Retinal pigment epithelial cell (primary cell): Measurements from ENCODE around the gene INAVA.
"Not testable (repeated sequence)": the region's sequence is repeated elsewhere in the genome, so short reads cannot be mapped to it uniquely, and the experiment has no call there.

Experiments
- DNase-seq: peaks from one replicate; pipeline ENCODE4 v3.0.0-alpha.2; 2010; ENCODE audit warnings: low read depth
- H3K4me3 ChIP-seq: 2 replicates; pipeline ENCODE4 v1.5.1; 2011; ENCODE audit warnings: mild to moderate bottlenecking, low read length, control low read depth, moderate library complexity
- TF ChIP-seq, protein P1 (sequence below): conservative IDR thresholded peaks from 2 replicates; pipeline ENCODE4 v1.5.1; 2011; ENCODE audit warnings: low read depth, low read length, control low read depth, inconsistent platforms

The INAVA gene

DNA sequence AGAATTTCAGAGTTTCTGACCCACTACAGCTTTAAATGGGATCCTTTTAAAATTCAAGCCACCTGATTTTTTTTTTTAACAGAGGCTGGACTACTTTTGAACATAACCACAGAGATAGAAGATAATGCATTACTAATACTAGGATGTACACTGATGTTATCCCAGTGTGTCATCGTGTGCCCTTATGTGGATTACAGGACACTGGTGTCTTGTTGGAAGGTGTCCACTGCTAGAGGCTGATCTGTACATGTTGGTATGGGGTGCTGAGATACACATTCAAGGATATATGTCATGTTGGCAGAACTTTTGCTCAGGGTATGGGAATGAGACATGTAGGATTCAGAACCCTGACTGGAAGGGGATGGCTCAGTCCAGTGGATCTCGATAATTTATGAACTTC is 56.3 kb downstream of the INAVA start:
- no peak overlapping the region for H3K4me3 ChIP-seq
- DNase-seq: no peak
- TF ChIP-seq, protein P1, sequence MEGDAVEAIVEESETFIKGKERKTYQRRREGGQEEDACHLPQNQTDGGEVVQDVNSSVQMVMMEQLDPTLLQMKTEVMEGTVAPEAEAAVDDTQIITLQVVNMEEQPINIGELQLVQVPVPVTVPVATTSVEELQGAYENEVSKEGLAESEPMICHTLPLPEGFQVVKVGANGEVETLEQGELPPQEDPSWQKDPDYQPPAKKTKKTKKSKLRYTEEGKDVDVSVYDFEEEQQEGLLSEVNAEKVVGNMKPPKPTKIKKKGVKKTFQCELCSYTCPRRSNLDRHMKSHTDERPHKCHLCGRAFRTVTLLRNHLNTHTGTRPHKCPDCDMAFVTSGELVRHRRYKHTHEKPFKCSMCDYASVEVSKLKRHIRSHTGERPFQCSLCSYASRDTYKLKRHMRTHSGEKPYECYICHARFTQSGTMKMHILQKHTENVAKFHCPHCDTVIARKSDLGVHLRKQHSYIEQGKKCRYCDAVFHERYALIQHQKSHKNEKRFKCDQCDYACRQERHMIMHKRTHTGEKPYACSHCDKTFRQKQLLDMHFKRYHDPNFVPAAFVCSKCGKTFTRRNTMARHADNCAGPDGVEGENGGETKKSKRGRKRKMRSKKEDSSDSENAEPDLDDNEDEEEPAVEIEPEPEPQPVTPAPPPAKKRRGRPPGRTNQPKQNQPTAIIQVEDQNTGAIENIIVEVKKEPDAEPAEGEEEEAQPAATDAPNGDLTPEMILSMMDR: no peak

DNA sequence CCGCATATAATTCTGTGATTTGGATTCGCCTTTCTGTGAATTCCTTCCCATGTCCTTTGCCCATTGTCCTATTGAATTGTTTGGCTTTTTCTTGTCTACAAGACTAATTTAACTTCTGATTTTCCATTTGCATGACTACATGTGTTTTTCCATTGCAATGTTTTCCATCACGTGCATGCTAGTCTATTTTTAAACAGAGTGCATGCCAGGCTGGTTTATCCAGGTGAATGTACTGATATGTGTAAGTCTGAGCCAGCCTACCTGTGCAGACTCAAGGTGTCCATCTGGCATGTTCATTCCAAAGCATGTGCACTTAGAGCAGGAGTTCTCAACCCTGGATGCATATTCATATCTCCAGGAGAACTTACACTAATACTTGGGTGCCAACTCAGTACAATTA is 59.7 kb downstream of the INAVA start:
- no peak overlapping the region for H3K4me3 ChIP-seq
- no peak for DNase-seq
- TF ChIP-seq, protein P1: no peak

DNA sequence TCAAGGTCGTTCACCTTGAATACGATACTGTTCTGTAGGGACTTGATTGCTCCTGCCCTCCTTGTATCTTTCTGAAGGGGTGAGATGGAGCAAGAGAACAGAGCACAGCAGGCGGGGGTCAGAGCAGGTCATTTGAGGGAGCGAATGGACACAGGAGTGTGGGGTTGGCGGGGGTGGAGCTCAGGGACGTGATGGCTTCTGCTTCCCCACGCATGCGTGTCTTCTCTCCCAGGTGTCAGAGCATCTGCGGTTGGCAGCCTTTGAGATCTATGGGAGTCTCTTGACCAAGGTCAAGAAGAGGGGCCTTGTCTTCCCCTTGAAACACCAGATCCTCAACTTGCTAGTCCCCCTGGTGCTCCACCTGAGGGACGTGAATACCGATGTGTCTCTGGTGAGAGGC is 63.9 kb downstream of the INAVA start:
- no peak overlapping the region for H3K4me3 ChIP-seq
- TF ChIP-seq, protein P1: no peak
- no peak for DNase-seq

DNA sequence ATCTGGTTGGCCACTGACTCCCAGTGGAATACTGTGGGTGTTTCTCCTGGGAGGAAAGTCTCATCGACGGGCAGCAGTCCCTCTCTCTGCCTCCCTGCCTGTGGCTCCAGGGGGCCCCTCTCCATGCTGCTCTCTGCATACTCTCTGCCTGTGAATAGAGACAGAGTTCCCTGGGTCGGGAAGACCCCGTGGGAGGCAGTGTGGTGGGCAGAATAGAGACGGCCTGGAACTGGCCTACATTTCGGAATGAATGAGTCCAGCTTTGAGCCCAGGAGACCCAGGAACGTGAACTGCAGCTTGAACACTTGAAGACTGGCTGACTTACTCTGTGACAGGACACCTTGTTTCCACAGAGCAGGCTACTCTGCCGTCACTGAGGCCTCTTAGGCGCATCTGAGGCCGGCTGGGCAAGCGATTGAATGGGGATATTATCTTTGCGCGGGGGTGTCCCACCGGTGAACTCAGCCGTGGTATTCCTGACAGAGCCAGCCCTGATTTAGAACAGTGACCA is 64.8 kb downstream of the INAVA start:
- TF ChIP-seq, protein P1: no peak
- H3K4me3 ChIP-seq: no peak overlapping the region
- DNase-seq: no peak

DNA sequence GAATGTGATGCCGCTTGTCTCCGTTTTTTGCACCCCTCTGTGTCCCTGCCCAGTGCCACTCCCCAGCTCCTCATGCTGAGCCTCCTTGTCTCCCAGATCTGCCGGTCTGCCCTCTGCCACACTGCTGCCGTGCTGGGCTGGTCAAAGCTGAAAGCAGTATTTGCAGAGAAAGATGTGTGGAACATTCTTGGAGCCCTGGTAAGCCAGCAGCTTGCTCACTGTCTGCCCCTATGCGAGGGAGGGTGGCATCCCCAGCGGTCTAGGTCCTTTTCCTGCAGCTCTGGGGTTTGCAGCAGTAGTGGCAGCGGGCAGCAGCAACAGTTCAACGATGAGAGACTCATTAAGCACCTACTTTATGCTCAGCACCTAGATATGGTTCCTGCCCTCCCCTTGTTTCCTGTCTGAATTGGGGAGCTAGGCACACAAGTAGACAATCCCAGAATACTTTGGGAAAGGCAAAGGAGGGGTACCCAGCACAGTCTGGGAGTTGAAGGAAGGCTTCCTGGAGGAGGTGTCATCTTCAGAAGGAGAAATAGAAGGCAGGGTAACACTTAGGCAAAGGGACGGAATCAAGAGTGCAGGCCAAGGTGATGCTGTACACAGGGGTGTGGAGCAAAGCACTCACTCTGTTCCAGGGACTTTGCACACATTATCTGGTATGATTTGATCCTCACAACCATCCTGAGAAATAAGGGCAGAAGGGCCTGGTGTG is 65.7 kb downstream of the INAVA start:
- TF ChIP-seq, protein P1: no peak

DNA sequence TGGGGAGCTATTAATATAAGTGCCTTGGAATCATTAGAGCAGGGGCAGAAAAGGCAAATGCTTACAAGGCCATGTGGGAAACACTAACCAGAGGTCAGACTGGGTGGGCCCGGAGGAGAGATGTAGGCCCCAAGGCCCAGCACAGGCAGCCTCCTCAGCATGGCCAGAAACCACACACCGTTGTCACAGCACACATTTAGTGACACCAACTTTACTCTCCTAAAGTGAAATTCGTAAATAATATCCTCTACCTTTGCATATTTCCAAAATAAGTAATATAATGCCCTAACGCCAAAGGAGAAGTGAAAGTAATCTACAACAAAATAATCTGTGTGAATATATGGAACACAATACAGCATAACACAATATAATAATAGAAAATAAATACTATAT is 66.2 kb downstream of the INAVA start:
- no peak for DNase-seq
- TF ChIP-seq, protein P1: no peak
- H3K4me3 ChIP-seq: no peak overlapping the region

More for the DNA sequence above, 65.7 kb downstream of the INAVA start:
- H3K4me3 ChIP-seq: no peak overlapping the region
- no peak for DNase-seq

DNA sequence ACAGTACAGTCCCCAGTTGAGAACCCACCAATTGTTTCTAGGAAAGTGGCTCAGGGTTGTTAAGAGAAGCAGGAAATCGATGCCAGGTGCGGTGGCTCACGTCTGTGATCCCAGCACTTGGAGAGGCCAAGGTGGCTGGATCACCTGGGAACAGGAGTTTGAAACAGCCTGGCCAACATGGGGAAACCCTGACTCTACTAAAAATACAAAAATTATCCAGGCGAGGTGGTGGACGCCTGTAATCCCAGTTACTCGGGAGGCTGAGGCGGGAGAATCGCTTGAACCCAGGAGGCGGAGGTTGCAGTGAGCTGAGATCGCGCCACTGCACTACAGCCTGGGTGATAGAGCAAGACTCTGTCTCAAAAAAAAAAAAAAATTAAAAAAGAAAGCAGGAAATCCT is 67.5 kb downstream of the INAVA start:
- not testable (repeated sequence) for DNase-seq, H3K4me3 ChIP-seq
